Calu3 (cell line): ENCODE measurements around the gene TMEM9. TPM values are rescaled to one million over a fixed set of nuclear protein-coding genes. Genes with fewer than 3 reads are reported as not detected.

ENCODE experiments used
- BruUV-seq: library from RNA; stranded (reverse); fragments of 400-500 nt; replicated peaks from 2 replicates; lab custom pipeline; 2021; lab: Mats Ljungman, UMichigan
- CTCF ChIA-PET: fragments of 300-600 bp; sonication (Branson Sonifier 250); formaldehyde crosslinking; loops from one replicate; lab custom pipeline; 2022; ENCODE audit warnings: antibody characterized with exemption; lab: Charles Lee
- DNase-seq: peaks from one replicate; pipeline ENCODE4 v3.0.0; 2022
- H3K27ac Mint-ChIP-seq: one replicate; pipeline ENCODE4 v1.8.0; 2022; ENCODE audit warnings: mixed read lengths; ENCODE audit not compliant: unreplicated experiment
- H3K27me3 Mint-ChIP-seq: one replicate; pipeline ENCODE4 v1.8.0; 2022; ENCODE audit warnings: mixed read lengths; ENCODE audit not compliant: unreplicated experiment
- H3K36me3 Mint-ChIP-seq: one replicate; pipeline ENCODE4 v1.8.0; 2022; ENCODE audit warnings: mild to moderate bottlenecking, moderate library complexity, mixed read lengths; ENCODE audit not compliant: insufficient read depth, unreplicated experiment
- H3K4me1 Mint-ChIP-seq: one replicate; pipeline ENCODE4 v1.8.0; 2022; ENCODE audit warnings: mild to moderate bottlenecking, low read depth, mixed read lengths; ENCODE audit not compliant: unreplicated experiment
- H3K4me3 Mint-ChIP-seq: one replicate; pipeline ENCODE4 v1.8.0; 2022; ENCODE audit warnings: mild to moderate bottlenecking, low read depth, moderate library complexity, mixed read lengths; ENCODE audit not compliant: unreplicated experiment
- H3K9me3 Mint-ChIP-seq: one replicate; pipeline ENCODE4 v1.8.0; 2022; ENCODE audit warnings: low read depth, mixed read lengths; ENCODE audit not compliant: unreplicated experiment
- intact Hi-C: fragments of 100-400 bp; cut with micrococcal nuclease; formaldehyde crosslinking; loops from one replicate; pipeline ENCODE4 v1.10.0; 2022; ENCODE audit not compliant: unreplicated experiment
- total RNA-seq: library from RNA; stranded (reverse); gene quantifications from 2 replicates; pipeline ENCODE4 v1.2.3, GENCODE V29; 2022
- TF ChIP-seq, protein P1 (sequence below): fragments of 200-600 bp; IDR thresholded peaks from one replicate; pipeline ENCODE4 v1.8.0; 2022; ENCODE audit warnings: antibody characterized with exemption; ENCODE audit not compliant: unreplicated experiment

The TMEM9 gene
- total RNA-seq, 1 experiment from 2014 or later = 99.5 TPM

DNA sequence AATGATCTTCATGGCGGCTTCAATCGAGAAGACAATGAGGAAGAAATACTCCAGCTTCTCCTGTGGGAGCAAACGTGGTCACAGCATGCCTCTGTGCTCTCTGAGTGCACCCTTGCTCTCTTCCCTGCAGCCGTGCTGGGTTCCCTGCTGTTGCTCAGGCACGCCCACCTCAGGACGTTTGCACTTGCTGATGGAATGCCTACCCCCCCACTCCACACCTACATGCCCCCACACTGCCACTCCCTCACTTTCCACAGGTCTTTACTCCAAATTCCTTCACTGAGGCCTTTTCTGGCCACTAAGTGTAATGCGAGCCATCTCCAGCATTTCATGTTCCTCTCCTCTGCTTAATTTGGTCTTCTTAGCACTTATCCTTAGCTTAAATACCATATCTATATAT lies 60.3 kb downstream of the TMEM9 start:
- H3K36me3 Mint-ChIP-seq = no peaks in the 10 kb centered on the region
- BruUV-seq = no TSS peak

DNA sequence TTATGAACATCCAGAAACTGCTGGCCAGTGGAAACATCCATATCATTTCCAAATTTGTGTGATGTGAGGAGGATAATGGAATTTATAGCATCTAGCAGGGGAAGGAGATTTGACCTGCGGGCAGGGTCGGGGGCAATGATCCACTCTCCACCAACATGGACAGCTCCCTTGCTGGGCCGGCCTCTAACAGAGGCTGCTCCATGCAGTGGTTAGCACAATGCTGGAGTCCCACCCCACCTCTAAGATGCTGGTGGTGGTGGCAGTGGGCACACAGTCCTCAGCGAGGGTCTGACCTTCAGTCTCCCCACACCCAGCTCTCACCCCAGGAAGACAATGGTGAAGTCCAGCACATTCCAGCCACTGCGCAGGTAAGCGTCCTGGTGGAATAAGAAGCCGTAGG lies 60.7 kb downstream of the TMEM9 start:
- intact Hi-C loops = no loop called here
- no peak overlapping the region for H3K4me3 Mint-ChIP-seq
- no peak for DNase-seq
- H3K27me3 Mint-ChIP-seq = peaks cover 93% of the 10 kb centered on the region
- no TSS peak for BruUV-seq
- no peaks in the 10 kb centered on the region for H3K4me1 Mint-ChIP-seq
- no peaks in the 10 kb centered on the region for H3K36me3 Mint-ChIP-seq
- no peaks in the 10 kb centered on the region for H3K9me3 Mint-ChIP-seq
- no peak overlapping the region for H3K27ac Mint-ChIP-seq
- TF ChIP-seq, protein P1, sequence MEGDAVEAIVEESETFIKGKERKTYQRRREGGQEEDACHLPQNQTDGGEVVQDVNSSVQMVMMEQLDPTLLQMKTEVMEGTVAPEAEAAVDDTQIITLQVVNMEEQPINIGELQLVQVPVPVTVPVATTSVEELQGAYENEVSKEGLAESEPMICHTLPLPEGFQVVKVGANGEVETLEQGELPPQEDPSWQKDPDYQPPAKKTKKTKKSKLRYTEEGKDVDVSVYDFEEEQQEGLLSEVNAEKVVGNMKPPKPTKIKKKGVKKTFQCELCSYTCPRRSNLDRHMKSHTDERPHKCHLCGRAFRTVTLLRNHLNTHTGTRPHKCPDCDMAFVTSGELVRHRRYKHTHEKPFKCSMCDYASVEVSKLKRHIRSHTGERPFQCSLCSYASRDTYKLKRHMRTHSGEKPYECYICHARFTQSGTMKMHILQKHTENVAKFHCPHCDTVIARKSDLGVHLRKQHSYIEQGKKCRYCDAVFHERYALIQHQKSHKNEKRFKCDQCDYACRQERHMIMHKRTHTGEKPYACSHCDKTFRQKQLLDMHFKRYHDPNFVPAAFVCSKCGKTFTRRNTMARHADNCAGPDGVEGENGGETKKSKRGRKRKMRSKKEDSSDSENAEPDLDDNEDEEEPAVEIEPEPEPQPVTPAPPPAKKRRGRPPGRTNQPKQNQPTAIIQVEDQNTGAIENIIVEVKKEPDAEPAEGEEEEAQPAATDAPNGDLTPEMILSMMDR = no peak
- CTCF ChIA-PET = no interaction called here

More for the DNA sequence above, 60.3 kb downstream of the TMEM9 start:
- Mint-ChIP-seq H3K9me3 (no peaks in the 10 kb centered on the region), H3K4me3 (no peak overlapping the region), H3K27me3 (peaks cover 91% of the 10 kb centered on the region), H3K27ac (no peak overlapping the region), H3K4me1 (no peaks in the 10 kb centered on the region)
- no peak for DNase-seq
- TF ChIP-seq, protein P1 = no peak
- CTCF ChIA-PET = no interaction called here
- intact Hi-C loops = no loop called here

DNA sequence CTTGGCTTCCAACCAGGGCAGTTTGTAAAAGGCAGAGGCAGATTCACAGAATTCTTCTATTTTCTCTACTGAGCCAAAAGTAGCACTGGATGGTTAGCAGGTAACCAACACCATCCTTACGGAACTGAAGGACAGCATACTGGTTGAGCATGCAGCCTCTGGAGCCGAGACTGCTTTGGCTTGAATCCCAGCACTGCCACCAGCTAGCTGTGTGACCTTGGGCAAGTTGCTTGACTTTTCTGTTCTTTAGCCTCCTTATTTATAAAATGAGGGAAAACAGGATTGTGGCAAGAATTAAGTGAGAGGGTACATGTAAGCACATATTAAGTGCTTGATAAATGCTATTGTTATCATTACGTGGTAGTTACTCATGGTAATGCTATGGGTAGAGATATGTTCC lies 61.5 kb downstream of the TMEM9 start:
- no TSS peak for BruUV-seq
- no peak overlapping the region for H3K4me3 Mint-ChIP-seq
- H3K27me3 Mint-ChIP-seq = peaks cover 93% of the 10 kb centered on the region
- CTCF ChIA-PET = no interaction called here
- no peaks in the 10 kb centered on the region for H3K4me1 Mint-ChIP-seq
- no peaks in the 10 kb centered on the region for H3K9me3 Mint-ChIP-seq
- no peaks in the 10 kb centered on the region for H3K36me3 Mint-ChIP-seq
- no peak overlapping the region for H3K27ac Mint-ChIP-seq
- intact Hi-C loops = no loop called here
- no peak for DNase-seq
- TF ChIP-seq, protein P1 = no peak

DNA sequence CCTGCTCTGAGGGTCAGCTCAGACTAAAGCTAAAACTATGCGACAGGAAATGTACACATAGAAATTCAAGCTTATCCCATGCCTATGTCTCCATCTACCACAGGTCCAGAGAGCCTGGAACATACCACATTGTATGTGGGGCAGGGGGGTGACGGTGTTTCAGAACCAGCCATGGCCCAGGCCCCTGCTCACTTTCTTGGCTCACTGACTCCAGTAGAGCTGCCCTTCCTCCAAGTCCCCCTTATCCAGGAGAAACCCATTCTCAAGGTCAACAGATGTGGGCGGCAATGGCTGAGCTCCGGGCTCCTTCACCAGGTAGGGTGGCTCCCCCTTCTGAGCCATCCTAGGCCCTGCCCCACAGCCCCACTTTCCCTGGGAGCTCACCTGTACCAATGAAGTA lies 63.0 kb downstream of the TMEM9 start:
- no peaks in the 10 kb centered on the region for H3K9me3 Mint-ChIP-seq
- H3K4me1 Mint-ChIP-seq = no peaks in the 10 kb centered on the region
- peaks cover 86% of the 10 kb centered on the region for H3K27me3 Mint-ChIP-seq
- CTCF ChIA-PET = interaction anchor here (0.9 to 1.1 kb wide), 2 partner anchors 19 to 20 kb away, joined by 3 to 4 read pairs; no protein-coding TSS in a partner anchor
- no TSS peak for BruUV-seq
- no peaks in the 10 kb centered on the region for H3K36me3 Mint-ChIP-seq
- no peak for DNase-seq
- no peak overlapping the region for H3K4me3 Mint-ChIP-seq
- TF ChIP-seq, protein P1 = no peak
- H3K27ac Mint-ChIP-seq = no peak overlapping the region
- intact Hi-C loops = no loop called here
